Measurements from ENCODE around the gene CABCOCO1.

- TF ChIP-seq CTCF (IDR thresholded peaks at IDR 0.05) (no peak), EZH2 (IDR thresholded peaks at IDR 0.05) (no peak)
These were observed 128.5 kb downstream of the CABCOCO1 start for GRCh38 chr10:61791216-61791615.

Measured in neural progenitor cell (in vitro differentiated cells).